Measurements from ENCODE around the gene PI3.

DNA sequence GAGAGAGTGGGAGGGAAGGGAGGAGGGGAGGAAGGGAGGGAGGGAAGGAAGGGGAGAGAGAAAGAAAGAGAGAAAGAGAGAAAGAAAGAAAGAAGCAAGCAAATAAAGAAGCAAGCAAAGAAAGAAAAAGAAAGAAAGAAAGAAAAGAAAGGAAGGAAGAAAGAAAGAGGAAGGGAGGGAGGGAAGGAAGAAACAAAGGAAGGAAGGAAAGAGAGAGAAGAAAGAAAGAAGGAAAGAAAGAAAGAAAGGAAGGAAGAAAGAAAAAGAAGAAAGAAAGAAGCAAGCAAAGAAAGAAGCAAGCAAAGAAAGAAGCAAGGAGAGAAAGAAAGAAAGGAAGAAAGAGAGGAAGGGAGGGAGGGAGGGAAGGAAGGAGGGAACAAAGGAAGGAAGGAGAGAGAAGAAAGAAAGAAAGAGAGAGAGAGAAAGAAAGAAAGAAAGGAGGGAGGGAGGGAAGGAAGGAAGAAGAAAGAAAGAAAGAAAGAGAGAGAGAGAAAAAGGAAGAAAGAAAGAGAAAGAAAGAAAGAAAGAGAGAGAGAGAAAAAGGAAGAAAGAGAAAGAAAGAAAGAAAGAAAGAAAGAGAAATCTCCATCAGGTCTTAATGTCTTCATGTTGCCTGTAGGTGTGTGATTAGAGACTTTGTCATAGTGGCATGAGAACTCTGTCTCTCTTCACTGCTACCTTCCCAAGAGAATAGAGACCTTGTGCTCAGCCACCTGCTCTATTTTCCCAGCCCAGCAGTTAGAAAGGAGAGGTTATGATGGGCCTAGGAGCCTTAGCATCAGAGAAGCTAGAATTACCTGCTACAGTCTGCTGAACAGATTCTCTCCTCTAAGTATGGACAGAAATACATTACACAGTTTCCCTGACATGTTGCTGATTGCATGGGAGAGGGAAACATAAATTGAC, 37.1 kb downstream of the PI3 start:
- TF ChIP-seq CTCF (IDR thresholded peaks at IDR 0.05) (no peak), POLR2A (IDR thresholded peaks at IDR 0.05) (no peak), EP300 (IDR thresholded peaks at IDR 0.05) (no peak)
